Measurements from ENCODE around the gene NUBP2.

NUBP2 gene

GRCh38 chr16:1809281-1809801 lies 26.6 kb downstream of the NUBP2 start:
- DNase-seq (ENCODE audit: low read depth in 2 of 2), result no peak

- DNase-seq (ENCODE audit: low read depth in 2 of 2), result no peak
Measured at GRCh38 chr16:1810106-1810505, 27.3 kb downstream of the NUBP2 start.

GRCh38 chr16:1810536-1810935 lies 27.8 kb downstream of the NUBP2 start:
- DNase-seq (ENCODE audit: low read depth in 2 of 2), result no peak

- peak; percentile 5 to 24 for DNase-seq (ENCODE audit: low read depth in 2 of 2)
Measured at GRCh38 chr16:1812732-1813163, 30.0 kb downstream of the NUBP2 start.

DNA sequence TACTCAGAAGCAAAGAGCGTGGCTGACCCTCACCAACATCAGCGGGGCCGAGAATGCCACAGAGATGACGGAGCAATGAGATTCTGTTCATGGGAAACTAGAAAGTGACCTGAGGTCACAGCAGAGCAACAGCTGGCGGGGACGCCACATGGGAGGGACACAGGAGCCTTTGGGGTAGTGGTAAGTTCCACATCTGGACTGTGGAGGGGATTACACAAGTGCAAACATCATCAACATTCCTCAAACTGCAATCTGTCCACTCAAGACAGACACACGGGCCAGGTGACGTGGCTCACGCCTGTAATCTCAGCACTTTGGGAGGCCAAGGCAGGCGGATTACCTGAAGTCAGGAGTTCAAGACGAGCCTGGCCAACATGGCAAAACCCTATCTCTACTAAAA lies 32.7 kb downstream of the NUBP2 start:
- no peak for DNase-seq (ENCODE audit: low read depth in 2 of 2)

GRCh38 chr16:1816396-1817275 lies 33.9 kb downstream of the NUBP2 start:
- no peak for DNase-seq (ENCODE audit: low read depth in 2 of 2)

- DNase-seq (ENCODE audit: low read depth in 2 of 2), result no peak
Measured at GRCh38 chr16:1817276-1817589, 34.5 kb downstream of the NUBP2 start.

DNA sequence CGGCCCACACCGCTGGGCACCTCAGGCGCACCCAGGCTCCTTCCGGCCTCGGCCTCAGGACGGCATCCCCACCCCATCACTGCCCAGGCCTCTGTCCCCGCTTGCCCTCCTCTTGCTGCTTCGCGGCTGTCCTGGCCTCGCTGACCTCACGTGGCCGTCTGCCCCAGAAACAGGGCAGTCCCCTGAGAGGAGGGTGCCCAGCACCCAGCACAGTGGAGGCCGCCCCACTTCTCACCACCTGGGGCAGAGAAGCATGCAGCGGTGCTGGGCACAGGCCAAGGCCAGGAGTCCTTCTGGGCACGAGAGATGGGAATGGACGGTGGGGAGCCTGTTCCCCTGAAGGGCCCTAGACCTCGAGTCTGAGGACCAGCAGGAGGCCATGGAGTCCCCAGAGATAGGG lies 35.0 kb downstream of the NUBP2 start:
- DNase-seq (ENCODE audit: low read depth in 2 of 2), result no peak

GRCh38 chr16:1818204-1818872 lies 35.6 kb downstream of the NUBP2 start:
- DNase-seq (ENCODE audit: low read depth in 2 of 2), result no peak

DNA sequence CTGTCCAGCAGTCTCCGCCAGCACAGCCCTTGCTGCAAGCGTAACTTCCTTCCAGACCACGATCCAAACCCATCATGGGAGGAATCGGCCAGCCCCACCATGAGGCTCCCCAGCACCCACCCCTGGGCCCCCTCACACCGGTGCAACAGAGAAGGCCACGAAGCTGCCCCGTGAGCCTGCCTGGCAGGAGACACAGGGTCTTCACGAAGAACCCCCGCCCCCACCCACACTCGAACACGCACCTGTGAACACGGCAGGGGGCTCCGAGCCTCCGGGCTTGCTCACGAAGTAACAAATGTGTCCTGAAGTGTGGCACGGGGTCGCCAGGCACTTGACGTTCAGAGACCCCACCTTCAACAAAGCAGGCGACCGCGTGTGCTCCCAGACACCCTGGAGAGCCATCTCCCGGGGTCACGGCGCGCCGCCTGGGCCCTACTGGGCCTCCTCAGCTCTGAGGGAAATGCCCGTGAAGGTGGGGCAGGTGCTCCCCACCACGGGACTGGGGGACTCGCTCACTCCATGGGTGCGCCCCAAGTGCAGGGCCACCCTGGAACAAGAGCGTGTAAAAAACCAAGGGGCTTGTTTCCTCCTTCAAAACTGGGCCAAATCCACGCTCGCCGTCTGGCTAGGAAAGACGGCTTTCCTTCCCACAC lies 36.2 kb downstream of the NUBP2 start:
- no peak for DNase-seq (ENCODE audit: low read depth in 2 of 2)

DNA sequence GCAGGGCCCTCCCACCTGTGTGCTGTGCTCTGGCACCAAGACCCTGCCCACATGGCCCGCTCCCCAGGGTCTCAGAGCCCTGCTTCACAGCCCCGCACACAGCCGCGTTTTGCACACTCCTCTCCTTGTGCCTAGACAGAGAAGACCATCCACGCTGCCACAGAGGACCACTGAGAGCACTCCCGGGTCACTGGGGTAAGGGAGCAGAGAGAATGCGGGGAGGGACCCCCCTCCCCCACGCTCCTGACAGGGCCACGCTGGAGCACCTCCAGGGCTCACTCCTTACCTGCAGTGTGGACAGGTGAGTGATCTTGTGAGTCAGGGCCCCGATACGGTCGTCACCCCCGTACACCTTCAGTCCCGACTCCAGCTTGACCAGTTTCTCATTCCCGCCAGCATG lies 36.9 kb downstream of the NUBP2 start:
- DNase-seq (ENCODE audit: low read depth in 2 of 2), result no peak

DNA sequence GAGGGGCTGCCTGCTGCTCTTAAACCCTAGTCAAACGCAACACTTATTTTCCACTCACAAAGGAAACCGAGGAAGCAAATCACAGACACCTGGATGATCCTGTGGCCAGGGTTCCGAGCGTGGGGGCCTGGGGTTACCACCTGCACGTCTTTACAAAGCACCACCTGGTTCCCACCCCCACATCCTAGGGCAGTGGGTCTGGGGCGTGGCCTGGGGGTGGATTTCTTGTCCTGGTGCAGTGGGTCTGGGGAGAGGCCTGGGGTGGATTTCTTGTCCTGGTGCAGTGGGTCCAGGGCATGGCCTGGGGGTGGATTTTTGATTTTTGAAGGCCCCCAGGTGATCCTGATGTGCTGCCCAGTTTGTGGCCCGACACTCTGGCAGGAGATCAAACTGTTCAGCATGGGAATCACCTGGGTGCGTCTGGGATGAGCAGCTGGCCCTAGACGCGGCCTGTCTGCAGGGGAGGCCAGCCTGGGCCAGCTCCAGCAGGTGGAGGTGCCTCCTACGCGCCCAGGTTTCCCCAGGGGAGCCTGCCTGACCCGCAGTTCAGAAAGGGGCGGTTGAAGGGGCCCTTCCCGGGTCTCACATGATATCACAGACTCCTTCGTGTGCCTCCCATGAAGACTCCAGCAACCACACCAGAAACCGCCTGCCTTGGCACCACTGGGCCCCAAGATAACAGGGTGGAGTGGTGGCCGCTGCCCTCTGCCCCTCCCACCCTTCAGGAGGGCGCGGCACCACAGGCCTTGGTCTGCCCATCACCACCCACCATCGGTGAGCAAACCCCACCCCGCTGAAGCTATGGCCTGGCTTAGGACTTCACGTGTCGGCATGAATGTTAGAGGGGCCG lies 37.6 kb downstream of the NUBP2 start:
- no peak for DNase-seq (ENCODE audit: low read depth in 2 of 2)

GRCh38 chr16:1820946-1821290 lies 38.2 kb downstream of the NUBP2 start:
- DNase-seq (ENCODE audit: low read depth in 2 of 2), result no peak

- DNase-seq (ENCODE audit: low read depth in 2 of 2), result no peak
Measured at GRCh38 chr16:1821861-1822611, 39.3 kb downstream of the NUBP2 start.

GRCh38 chr16:1822801-1823200 lies 40.0 kb downstream of the NUBP2 start:
- DNase-seq (ENCODE audit: low read depth in 2 of 2), result no peak

DNA sequence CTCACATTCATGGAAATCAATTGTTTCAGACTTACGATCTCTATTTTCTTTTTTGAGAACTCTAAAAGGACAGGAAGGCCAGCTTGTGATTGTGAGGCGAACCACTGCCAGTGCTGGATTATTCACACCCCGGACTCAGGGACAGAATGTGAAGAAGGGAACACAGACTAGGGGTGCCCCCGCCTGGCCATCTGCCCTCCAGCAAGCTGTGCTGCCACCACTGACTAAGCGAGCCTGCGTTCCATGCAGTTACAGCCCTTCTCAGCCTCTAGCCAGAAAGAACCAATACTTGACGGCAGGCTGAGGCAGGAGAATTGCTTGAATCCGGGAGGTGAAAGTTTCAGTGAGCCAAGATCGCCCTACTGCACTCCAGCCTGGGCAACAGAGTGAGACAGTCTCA lies 41.1 kb downstream of the NUBP2 start:
- DNase-seq (ENCODE audit: low read depth in 2 of 2), result no peak

DNA sequence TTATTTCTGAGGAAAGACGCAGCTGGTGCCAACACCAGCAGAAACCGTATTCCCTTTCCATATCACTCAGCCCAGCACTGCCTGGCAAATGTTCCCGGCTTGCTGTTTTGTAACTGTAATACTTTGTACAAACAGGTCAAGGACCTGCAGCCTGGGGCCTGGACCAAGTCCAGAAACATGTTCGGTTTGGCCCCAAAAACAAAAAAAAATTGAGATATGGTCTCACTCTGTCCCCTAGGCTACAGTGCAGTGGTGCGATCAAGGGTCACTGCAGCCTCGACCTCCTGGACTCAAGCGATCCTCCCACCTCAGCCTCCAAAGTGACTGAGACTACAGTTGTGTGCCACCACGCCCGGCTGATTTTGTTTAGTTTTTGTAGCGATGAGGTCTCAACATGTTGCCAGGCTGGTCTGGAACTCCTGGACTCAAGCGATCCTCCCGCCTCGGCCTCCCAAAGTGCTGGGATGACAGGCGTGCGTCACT lies 42.7 kb downstream of the NUBP2 start:
- no peak for DNase-seq (ENCODE audit: low read depth in 2 of 2)

DNA sequence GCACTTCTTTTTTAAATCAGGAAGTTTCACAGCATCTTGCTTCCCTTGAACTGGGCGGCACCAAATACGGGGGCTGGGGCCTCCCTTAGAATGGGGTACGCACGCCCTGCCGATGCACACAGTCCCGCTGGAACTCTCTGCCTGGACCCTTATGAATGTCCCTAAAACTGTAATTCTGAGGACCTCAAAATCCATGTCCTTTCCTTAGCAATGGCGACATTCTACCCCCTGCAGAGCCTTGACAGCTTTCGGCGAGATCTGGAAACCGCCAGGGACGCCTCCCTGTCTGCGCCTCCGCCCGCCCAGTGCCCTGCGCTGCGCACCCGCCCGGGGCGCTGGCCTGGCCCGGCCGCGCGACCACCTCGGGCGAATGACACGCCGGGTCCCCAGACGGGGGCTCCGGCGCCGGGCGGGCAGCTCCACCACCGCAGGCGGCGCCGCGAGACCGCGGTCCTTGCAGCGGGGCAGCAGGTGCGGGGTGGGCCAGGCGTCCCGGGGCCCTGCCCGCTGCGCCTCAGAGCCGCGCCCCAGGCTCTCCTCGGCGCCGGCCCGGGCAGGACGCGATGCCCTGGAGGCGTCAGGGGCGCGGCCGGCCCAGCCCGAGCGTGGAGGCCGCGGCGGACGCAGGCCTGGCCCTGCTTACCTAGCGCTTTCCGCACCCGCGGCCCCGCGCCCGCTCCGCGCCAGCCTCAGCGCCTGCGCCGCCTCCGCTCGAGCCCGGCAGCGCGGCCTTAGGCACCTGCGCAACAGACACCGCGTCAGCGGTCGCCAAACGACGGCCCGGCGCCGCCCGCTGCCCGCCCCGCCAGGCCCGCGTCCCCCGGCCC lies 43.3 kb downstream of the NUBP2 start:
- DNase-seq (ENCODE audit: low read depth in 2 of 2), result peak; percentile 27 to 66

DNA sequence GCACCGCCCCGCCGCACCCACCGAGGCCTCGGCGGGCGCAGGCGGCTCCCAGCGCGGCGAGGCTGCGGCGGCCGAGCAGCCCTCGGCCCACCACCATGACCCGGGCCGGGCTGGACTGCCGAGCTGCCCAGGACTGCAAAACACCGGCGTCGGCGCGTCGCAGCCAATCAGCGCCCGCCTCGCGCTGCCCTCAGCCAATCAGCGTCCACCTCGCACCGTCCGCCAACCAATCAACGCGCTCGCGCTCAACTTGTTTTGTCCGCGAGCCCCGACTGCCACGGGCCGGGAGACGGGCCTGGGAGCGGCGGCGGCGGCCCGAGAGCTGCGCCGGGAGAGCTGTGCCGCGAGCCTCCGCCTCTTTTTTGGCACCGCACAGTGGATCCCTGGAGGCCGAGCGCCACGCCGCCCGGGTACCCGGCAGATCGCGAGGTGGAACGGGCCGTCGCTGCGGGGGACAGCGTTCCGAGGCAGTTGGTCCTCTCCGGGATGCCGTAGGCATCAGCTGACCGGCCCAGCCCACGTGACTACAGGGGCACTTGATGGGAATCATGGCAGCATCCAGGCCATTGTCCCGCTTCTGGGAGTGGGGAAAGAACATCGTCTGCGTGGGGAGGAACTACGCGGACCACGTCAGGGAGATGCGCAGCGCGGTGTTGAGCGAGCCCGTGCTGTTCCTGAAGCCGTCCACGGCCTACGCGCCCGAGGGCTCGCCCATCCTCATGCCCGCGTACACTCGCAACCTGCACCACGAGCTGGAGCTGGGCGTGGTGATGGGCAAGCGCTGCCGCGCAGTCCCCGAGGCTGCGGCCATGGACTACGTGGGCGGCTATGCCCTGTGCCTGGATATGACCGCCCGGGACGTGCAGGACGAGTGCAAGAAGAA lies 44.2 kb downstream of the NUBP2 start, which contains the start of the genes FAHD1 and HAGH:
Gene FAHD1 (plus strand): TSS at position 516 of the 883 bp plus-strand sequence. CDS start 33 bp downstream, at position 549.
Gene HAGH (minus strand): TSS at position 135 of the 883 bp plus-strand sequence. CDS start 38 bp downstream, at position 97.
- peak; percentile 73 to 84 for DNase-seq (ENCODE audit: low read depth in 2 of 2)
